Mesendoderm (in vitro differentiated cells): ENCODE data around the gene MED8.

Experiments
- DNase-seq: peaks from one replicate; pipeline ENCODE4 v3.0.0; 2013
- H2AK5ac ChIP-seq: 2 replicates; pipeline ENCODE4 v1.6.1; 2013; ENCODE audit warnings: low read length, inconsistent platforms
- H2BK120ac ChIP-seq: 2 replicates; pipeline ENCODE4 v1.6.1; 2013; ENCODE audit warnings: low read depth, mild to moderate bottlenecking, low read length, moderate library complexity, mixed read lengths
- H2BK15ac ChIP-seq: replicated peaks from 2 replicates; pipeline ENCODE4 v1.6.1; 2013; ENCODE audit warnings: low read depth, mild to moderate bottlenecking, moderate library complexity
- H2BK5ac ChIP-seq: 2 replicates; pipeline ENCODE4 v1.6.1; 2013; ENCODE audit warnings: low read length, inconsistent platforms
- H3K18ac ChIP-seq: 2 replicates; pipeline ENCODE4 v1.6.1; 2013; ENCODE audit warnings: mild to moderate bottlenecking, low read length, mixed read lengths
- H3K23ac ChIP-seq: one replicate; pipeline ENCODE4 v1.6.1; 2013; ENCODE audit warnings: low read length
- H3K27ac ChIP-seq: 2 replicates; pipeline ENCODE4 v1.5.1; 2013; ENCODE audit warnings: low read depth, mild to moderate bottlenecking, inconsistent platforms, low read length, moderate library complexity
- H3K27me3 ChIP-seq: 2 replicates; pipeline ENCODE4 v1.6.1; 2013; ENCODE audit warnings: low read length, control low read depth, mild to moderate bottlenecking, inconsistent platforms; ENCODE audit not compliant: insufficient read depth, poor library complexity
- H3K36me3 ChIP-seq: 2 replicates; pipeline ENCODE4 v1.6.1; 2013; ENCODE audit warnings: low read length, inconsistent platforms; ENCODE audit not compliant: control insufficient read depth, insufficient read depth
- H3K4ac ChIP-seq: one replicate; pipeline ENCODE4 v1.6.1; 2013; ENCODE audit warnings: low read depth, mild to moderate bottlenecking, low read length, moderate library complexity
- H3K4me1 ChIP-seq: 2 replicates; pipeline ENCODE4 v1.6.1; 2013; ENCODE audit warnings: low read depth, low read length, inconsistent platforms; ENCODE audit not compliant: control insufficient read depth
- H3K4me2 ChIP-seq: 2 replicates; pipeline ENCODE4 v1.6.1; 2013; ENCODE audit warnings: low read length
- H3K4me3 ChIP-seq: 2 replicates; pipeline ENCODE4 v1.5.1; 2013; ENCODE audit warnings: mild to moderate bottlenecking, low read length
- H3K56ac ChIP-seq: one replicate; pipeline ENCODE4 v1.6.1; 2013; ENCODE audit warnings: low read length
- H3K79me1 ChIP-seq: 2 replicates; pipeline ENCODE4 v1.6.1; 2013; ENCODE audit warnings: low read length, inconsistent platforms
- H3K79me2 ChIP-seq: 2 replicates; pipeline ENCODE4 v1.6.1; 2013; ENCODE audit warnings: mild to moderate bottlenecking, low read length; ENCODE audit not compliant: control insufficient read depth, insufficient read depth
- H3K9ac ChIP-seq: 2 replicates; pipeline ENCODE4 v1.6.1; 2013; ENCODE audit warnings: low read length, inconsistent platforms
- H4K5ac ChIP-seq: one replicate; pipeline ENCODE4 v1.6.1; 2013; ENCODE audit warnings: low read length
- H4K8ac ChIP-seq: one replicate; pipeline ENCODE4 v1.6.1; 2013; ENCODE audit warnings: low read depth, mild to moderate bottlenecking, control low read depth, low read length, moderate library complexity
- WGBS: extraction: QIAGEN DNeasy Blood & Tissue Kit; methylation state at CpG from one replicate; pipeline ENCODE4 v1.1.7; 2013; ENCODE audit warnings: low lambda C conversion rate, missing lambda C conversion rate; ENCODE audit not compliant: insufficient coverage; ENCODE audit errors: extremely low coverage; 5-methylcytosine and 5-hydroxymethylcytosine counted together

The MED8 gene

GRCh38 chr1:43348809-43349593 lies 40.6 kb downstream of the MED8 start:
- H3K18ac ChIP-seq: peak overlapping the region; percentile 91
- H3K4me3 ChIP-seq: peak overlapping the region; percentile 68
- H4K5ac ChIP-seq: no peak overlapping the region
- no peak overlapping the region for H3K23ac ChIP-seq
- peak overlapping the region; percentile 99 for H3K27ac ChIP-seq
- no peaks in the 10 kb centered on the region for H3K79me1 ChIP-seq
- H3K9ac ChIP-seq: peak overlapping the region; percentile 92
- peaks cover 7% of the 10 kb centered on the region for H3K4me1 ChIP-seq
- no peak overlapping the region for H2BK15ac ChIP-seq
- H3K36me3 ChIP-seq: no peaks in the 10 kb centered on the region
- peak overlapping the region; percentile 93 for H2BK5ac ChIP-seq
- peak; percentile 95 for DNase-seq
- H2BK120ac ChIP-seq: peak overlapping the region; percentile 47
- no peaks in the 10 kb centered on the region for H3K79me2 ChIP-seq
- WGBS: no CpG with 5 or more reads among the region's 72 CpGs
- H2AK5ac ChIP-seq: no peak overlapping the region
- H4K8ac ChIP-seq: no peak overlapping the region
- H3K4me2 ChIP-seq: peak overlapping the region; percentile 85
- H3K56ac ChIP-seq: peak overlapping the region; percentile 99
- H3K4ac ChIP-seq: peak overlapping the region; percentile 91
- no peaks in the 10 kb centered on the region for H3K27me3 ChIP-seq

GRCh38 chr1:43348343-43348808 lies 41.2 kb downstream of the MED8 start:
- Histone ChIP-seq H3K4me2 (peak overlapping the region; percentile 76), H3K56ac (peak overlapping the region; percentile 89), H3K36me3 (no peaks in the 10 kb centered on the region), H2BK120ac (no peak overlapping the region), H3K79me2 (no peaks in the 10 kb centered on the region), H3K27ac (peak overlapping the region; percentile 71), H3K18ac (peak overlapping the region; percentile 91), H4K8ac (no peak overlapping the region), H3K27me3 (no peaks in the 10 kb centered on the region), H3K4me3 (peak overlapping the region; percentile 37), H2BK15ac (no peak overlapping the region), H4K5ac (no peak overlapping the region), H2AK5ac (no peak overlapping the region), H3K23ac (no peak overlapping the region), H3K4me1 (peaks cover 7% of the 10 kb centered on the region), H3K79me1 (no peaks in the 10 kb centered on the region), H3K4ac (peak overlapping the region; percentile 91), H2BK5ac (no peak overlapping the region), H3K9ac (peak overlapping the region; percentile 85)
- no CpG with 5 or more reads among the region's 22 CpGs for WGBS
- no peak for DNase-seq

- no peak overlapping the region for H2BK5ac ChIP-seq
- no peak overlapping the region for H3K9ac ChIP-seq
- H2BK120ac ChIP-seq: no peak overlapping the region
- no peak overlapping the region for H3K4me2 ChIP-seq
- H3K27me3 ChIP-seq: no peaks in the 10 kb centered on the region
- WGBS: no CpG with 5 or more reads among the region's 5 CpGs
- no peak overlapping the region for H3K4ac ChIP-seq
- H4K5ac ChIP-seq: no peak overlapping the region
- no peak overlapping the region for H3K4me3 ChIP-seq
- H3K56ac ChIP-seq: no peak overlapping the region
- H3K18ac ChIP-seq: no peak overlapping the region
- H3K4me1 ChIP-seq: peaks cover 7% of the 10 kb centered on the region
- no peaks in the 10 kb centered on the region for H3K36me3 ChIP-seq
- H4K8ac ChIP-seq: no peak overlapping the region
- H2BK15ac ChIP-seq: no peak overlapping the region
- H3K27ac ChIP-seq: no peak overlapping the region
- no peaks in the 10 kb centered on the region for H3K79me2 ChIP-seq
- no peaks in the 10 kb centered on the region for H3K79me1 ChIP-seq
- no peak overlapping the region for H2AK5ac ChIP-seq
- H3K23ac ChIP-seq: no peak overlapping the region
- no peak for DNase-seq
These were observed 43.0 kb downstream of the MED8 start for GRCh38 chr1:43346636-43347035.

- H3K27me3 ChIP-seq: no peaks in the 10 kb centered on the region
- no peak overlapping the region for H3K18ac ChIP-seq
- no peak overlapping the region for H2BK5ac ChIP-seq
- H3K9ac ChIP-seq: no peak overlapping the region
- no peak overlapping the region for H3K4me3 ChIP-seq
- H3K4ac ChIP-seq: no peak overlapping the region
- H3K79me2 ChIP-seq: no peaks in the 10 kb centered on the region
- no peaks in the 10 kb centered on the region for H3K79me1 ChIP-seq
- WGBS: no CpG with 5 or more reads among the region's 3 CpGs
- H2BK15ac ChIP-seq: no peak overlapping the region
- H3K27ac ChIP-seq: no peak overlapping the region
- H3K4me1 ChIP-seq: peaks cover 7% of the 10 kb centered on the region
- H4K8ac ChIP-seq: no peak overlapping the region
- no peak overlapping the region for H2AK5ac ChIP-seq
- peak; percentile 48 for DNase-seq
- H3K23ac ChIP-seq: no peak overlapping the region
- no peak overlapping the region for H2BK120ac ChIP-seq
- no peaks in the 10 kb centered on the region for H3K36me3 ChIP-seq
- no peak overlapping the region for H3K4me2 ChIP-seq
- no peak overlapping the region for H4K5ac ChIP-seq
- H3K56ac ChIP-seq: no peak overlapping the region
These were observed 44.5 kb downstream of the MED8 start for GRCh38 chr1:43345120-43345519.

- H3K4me2 ChIP-seq: no peak overlapping the region
- H3K27me3 ChIP-seq: no peaks in the 10 kb centered on the region
- no peak overlapping the region for H4K5ac ChIP-seq
- no peak overlapping the region for H3K23ac ChIP-seq
- H3K36me3 ChIP-seq: no peaks in the 10 kb centered on the region
- no peak overlapping the region for H2BK15ac ChIP-seq
- H3K79me1 ChIP-seq: no peaks in the 10 kb centered on the region
- peaks cover 5% of the 10 kb centered on the region for H3K4me1 ChIP-seq
- DNase-seq: peak; percentile 52
- H4K8ac ChIP-seq: no peak overlapping the region
- H3K4ac ChIP-seq: no peak overlapping the region
- H3K9ac ChIP-seq: no peak overlapping the region
- H2BK120ac ChIP-seq: no peak overlapping the region
- H3K79me2 ChIP-seq: no peaks in the 10 kb centered on the region
- no peak overlapping the region for H2AK5ac ChIP-seq
- no CpG with 5 or more reads among the region's 4 CpGs for WGBS
- H3K18ac ChIP-seq: no peak overlapping the region
- no peak overlapping the region for H3K56ac ChIP-seq
- H2BK5ac ChIP-seq: no peak overlapping the region
- no peak overlapping the region for H3K4me3 ChIP-seq
- no peak overlapping the region for H3K27ac ChIP-seq
These were observed 45.2 kb downstream of the MED8 start for GRCh38 chr1:43344267-43344850.
